ENCODE measurements around the gene PTPRJ. TPM values are rescaled to one million over a fixed set of nuclear protein-coding genes. Genes with fewer than 3 reads are reported as not detected.

Gene PTPRJ
- total and polyA plus RNA-seq, 2 of the 13 experiments (the other 11 are each of a cell fraction or from before 2014, with no cell fraction given) = 1.0 to 1.2 TPM

DNA sequence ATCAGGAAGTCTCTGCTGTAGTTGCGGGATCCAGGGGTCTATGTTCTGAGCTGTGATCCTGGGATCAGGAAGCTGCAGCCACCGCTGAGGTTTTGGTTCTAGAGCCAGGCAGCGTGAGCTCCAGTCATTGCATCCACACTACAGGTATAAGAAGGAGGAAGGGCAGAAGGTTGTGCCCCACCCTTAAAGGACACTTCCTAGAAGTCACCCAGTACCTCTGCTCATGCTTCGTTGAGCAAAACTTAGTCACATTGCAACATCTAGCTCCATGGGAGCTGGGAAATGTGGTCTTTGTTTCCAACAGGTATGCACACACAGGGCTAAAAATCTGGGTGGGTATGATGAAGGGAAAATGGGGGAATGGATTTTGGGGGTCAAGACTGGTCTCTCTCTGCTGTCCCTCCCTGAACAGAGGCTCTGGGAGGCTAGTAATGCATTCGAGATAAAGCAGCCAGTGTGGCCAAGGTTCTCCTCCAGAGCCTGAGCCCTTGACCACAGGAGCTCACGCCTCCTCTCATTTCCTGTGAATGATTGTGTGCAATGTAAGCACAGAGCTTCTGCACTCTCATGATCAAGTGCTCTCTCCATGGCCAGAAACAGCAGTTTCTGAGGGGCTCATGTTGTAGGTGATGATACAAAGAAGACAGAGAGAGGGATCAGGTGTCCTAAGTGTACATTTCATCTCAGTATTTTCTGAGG, 149.5 kb downstream of the PTPRJ start:
- Histone ChIP-seq H3K4me1 (ENCODE audit: insufficient read depth, low read length) (no peaks in the 10 kb centered on the region), H3K27me3 (ENCODE audit: control insufficient read depth in 1 of 2, insufficient read depth in 2 of 2, low read length in 2 of 2) (no peaks in the 10 kb centered on the region), H4K20me1 (ENCODE audit: insufficient read depth, low read length) (no peaks in the 10 kb centered on the region), H3K4me2 (ENCODE audit: low read depth, low read length) (no peak overlapping the region), H3K4me3 (replicated peaks in 1 of 3; ENCODE audit: insufficient read depth in 1 of 3, low read depth in 2 of 3, low read length in 3 of 3) (no peak overlapping the region), H2AFZ (ENCODE audit: low read length) (no peak overlapping the region), H3K36me3 (replicated peaks in 1 of 2; ENCODE audit: control insufficient read depth in 1 of 2, insufficient read depth in 2 of 2, low read length in 2 of 2) (no peaks in the 10 kb centered on the region), H3K27ac (ENCODE audit: extremely low read length, insufficient read depth, low read length) (no peak overlapping the region), H3K9ac (ENCODE audit: insufficient read depth, low read depth, low read length) (no peak overlapping the region), H3K9me3 (ENCODE audit: low read length) (no peaks in the 10 kb centered on the region), H3K79me2 (ENCODE audit: insufficient read depth, low read length) (no peaks in the 10 kb centered on the region)
- in situ Hi-C loops (cut with HindIII; ENCODE audit: extremely low pct_ligation_motif_present, low pct_unique_long_range_greater_than_20kb) = no loop called here
- FAIRE-seq (no peak), DNase-seq (ENCODE audit: low spot score) (no peak), ATAC-seq (no peak)
- intact Hi-C loops (cut with micrococcal nuclease; ENCODE audit: unreplicated experiment) = no loop called here
- BruUV-seq (replicated peaks) = no TSS peak
- 69% methylated on average over 4 of the region's 6 CpGs for WGBS (ENCODE audit: low lambda C conversion rate)
- TF ChIP-seq SRY (CRISPR knock-in tag; IDR thresholded peaks at IDR 0.05) (no peak), IKZF1 (IDR thresholded peaks at IDR 0.05) (no peak), SOX6 (IDR thresholded peaks at IDR 0.05) (no peak), SOX6 (CRISPR knock-in tag; IDR thresholded peaks at IDR 0.05) (no peak), REL (CRISPR knock-in tag; conservative IDR thresholded peaks at IDR 0.05) (no peak), ZNF430 (CRISPR knock-in tag; IDR thresholded peaks at IDR 0.05) (no peak), ZFP36L2 (CRISPR knock-in tag; IDR thresholded peaks at IDR 0.05) (no peak), RBFOX2 (IDR thresholded peaks at IDR 0.05; ENCODE audit: low read depth, low read length) (no peak)
- TF ChIP-seq, protein P1, sequence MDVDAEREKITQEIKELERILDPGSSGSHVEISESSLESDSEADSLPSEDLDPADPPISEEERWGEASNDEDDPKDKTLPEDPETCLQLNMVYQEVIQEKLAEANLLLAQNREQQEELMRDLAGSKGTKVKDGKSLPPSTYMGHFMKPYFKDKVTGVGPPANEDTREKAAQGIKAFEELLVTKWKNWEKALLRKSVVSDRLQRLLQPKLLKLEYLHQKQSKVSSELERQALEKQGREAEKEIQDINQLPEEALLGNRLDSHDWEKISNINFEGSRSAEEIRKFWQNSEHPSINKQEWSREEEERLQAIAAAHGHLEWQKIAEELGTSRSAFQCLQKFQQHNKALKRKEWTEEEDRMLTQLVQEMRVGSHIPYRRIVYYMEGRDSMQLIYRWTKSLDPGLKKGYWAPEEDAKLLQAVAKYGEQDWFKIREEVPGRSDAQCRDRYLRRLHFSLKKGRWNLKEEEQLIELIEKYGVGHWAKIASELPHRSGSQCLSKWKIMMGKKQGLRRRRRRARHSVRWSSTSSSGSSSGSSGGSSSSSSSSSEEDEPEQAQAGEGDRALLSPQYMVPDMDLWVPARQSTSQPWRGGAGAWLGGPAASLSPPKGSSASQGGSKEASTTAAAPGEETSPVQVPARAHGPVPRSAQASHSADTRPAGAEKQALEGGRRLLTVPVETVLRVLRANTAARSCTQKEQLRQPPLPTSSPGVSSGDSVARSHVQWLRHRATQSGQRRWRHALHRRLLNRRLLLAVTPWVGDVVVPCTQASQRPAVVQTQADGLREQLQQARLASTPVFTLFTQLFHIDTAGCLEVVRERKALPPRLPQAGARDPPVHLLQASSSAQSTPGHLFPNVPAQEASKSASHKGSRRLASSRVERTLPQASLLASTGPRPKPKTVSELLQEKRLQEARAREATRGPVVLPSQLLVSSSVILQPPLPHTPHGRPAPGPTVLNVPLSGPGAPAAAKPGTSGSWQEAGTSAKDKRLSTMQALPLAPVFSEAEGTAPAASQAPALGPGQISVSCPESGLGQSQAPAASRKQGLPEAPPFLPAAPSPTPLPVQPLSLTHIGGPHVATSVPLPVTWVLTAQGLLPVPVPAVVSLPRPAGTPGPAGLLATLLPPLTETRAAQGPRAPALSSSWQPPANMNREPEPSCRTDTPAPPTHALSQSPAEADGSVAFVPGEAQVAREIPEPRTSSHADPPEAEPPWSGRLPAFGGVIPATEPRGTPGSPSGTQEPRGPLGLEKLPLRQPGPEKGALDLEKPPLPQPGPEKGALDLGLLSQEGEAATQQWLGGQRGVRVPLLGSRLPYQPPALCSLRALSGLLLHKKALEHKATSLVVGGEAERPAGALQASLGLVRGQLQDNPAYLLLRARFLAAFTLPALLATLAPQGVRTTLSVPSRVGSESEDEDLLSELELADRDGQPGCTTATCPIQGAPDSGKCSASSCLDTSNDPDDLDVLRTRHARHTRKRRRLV (CRISPR knock-in tag; IDR thresholded peaks at IDR 0.05) = no peak
- TF ChIP-seq, protein P2, sequence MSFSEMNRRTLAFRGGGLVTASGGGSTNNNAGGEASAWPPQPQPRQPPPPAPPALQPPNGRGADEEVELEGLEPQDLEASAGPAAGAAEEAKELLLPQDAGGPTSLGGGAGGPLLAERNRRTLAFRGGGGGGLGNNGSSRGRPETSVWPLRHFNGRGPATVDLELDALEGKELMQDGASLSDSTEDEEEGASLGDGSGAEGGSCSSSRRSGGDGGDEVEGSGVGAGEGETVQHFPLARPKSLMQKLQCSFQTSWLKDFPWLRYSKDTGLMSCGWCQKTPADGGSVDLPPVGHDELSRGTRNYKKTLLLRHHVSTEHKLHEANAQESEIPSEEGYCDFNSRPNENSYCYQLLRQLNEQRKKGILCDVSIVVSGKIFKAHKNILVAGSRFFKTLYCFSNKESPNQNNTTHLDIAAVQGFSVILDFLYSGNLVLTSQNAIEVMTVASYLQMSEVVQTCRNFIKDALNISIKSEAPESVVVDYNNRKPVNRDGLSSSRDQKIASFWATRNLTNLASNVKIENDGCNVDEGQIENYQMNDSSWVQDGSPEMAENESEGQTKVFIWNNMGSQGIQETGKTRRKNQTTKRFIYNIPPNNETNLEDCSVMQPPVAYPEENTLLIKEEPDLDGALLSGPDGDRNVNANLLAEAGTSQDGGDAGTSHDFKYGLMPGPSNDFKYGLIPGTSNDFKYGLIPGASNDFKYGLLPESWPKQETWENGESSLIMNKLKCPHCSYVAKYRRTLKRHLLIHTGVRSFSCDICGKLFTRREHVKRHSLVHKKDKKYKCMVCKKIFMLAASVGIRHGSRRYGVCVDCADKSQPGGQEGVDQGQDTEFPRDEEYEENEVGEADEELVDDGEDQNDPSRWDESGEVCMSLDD (CRISPR knock-in tag; IDR thresholded peaks at IDR 0.05; ENCODE audit: borderline replicate concordance) = no peak
- ChIA-PET CTCF (ENCODE audit: low intra/inter-chr PET ratio, low total read pairs) (no interaction called here), POLR2A (no interaction called here)
